Naive B cell (primary cell): ENCODE measurements around the gene HRCT1. TPM values are rescaled to one million over a fixed set of nuclear protein-coding genes. Genes with fewer than 3 reads are reported as not detected.
"Not testable (repeated sequence)": the region's sequence is repeated elsewhere in the genome, so short reads cannot be mapped to it uniquely, and the experiment has no call there.

ENCODE experiments used
- ATAC-seq, 2 donors: fragments of 150-1000 bp; cut with Tn5 transposase; 2 replicates each; pipeline ENCODE4 v1.10.0; 2021; ENCODE audit warnings: low read depth in 2 of 2, mild to moderate bottlenecking in 2 of 2, moderate library complexity in 2 of 2
- DNase-seq: peaks from one replicate; pipeline ENCODE4 v3.0.0; 2022
- H3K27ac Mint-ChIP-seq, 6 donors: one replicate each; pipeline ENCODE4 v1.8.0; 2020 to 2022; ENCODE audit warnings: mild to moderate bottlenecking in 6 of 6, mixed read lengths in 6 of 6, moderate library complexity in 5 of 6, inconsistent platforms in 2 of 6
- H3K27me3 Mint-ChIP-seq, 3 donors: one replicate each; pipeline ENCODE4 v1.8.0; 2021 to 2022; ENCODE audit warnings: mixed read lengths in 3 of 3, mild to moderate bottlenecking in 1 of 3
- H3K36me3 Mint-ChIP-seq, 2 donors: one replicate each; pipeline ENCODE4 v1.8.0; 2020 to 2022; ENCODE audit warnings: mixed read lengths in 2 of 2, inconsistent platforms in 1 of 2, mild to moderate bottlenecking in 1 of 2
- H3K4me1 Mint-ChIP-seq, 3 donors: one replicate each; pipeline ENCODE4 v1.8.0; 2020 to 2022; ENCODE audit warnings: mixed read lengths in 3 of 3, inconsistent platforms in 1 of 3, mild to moderate bottlenecking in 1 of 3, moderate library complexity in 1 of 3
- H3K4me3 Mint-ChIP-seq, 8 donors: one replicate each; pipeline ENCODE4 v1.8.0; 2020 to 2022; ENCODE audit warnings: mild to moderate bottlenecking in 8 of 8, mixed read lengths in 8 of 8, moderate library complexity in 8 of 8, inconsistent platforms in 2 of 8
- H3K9me3 Mint-ChIP-seq, 7 donors: one replicate each; pipeline ENCODE4 v1.8.0; 2020 to 2022; ENCODE audit warnings: mixed read lengths in 7 of 7, mild to moderate bottlenecking in 5 of 7, inconsistent platforms in 2 of 7, moderate library complexity in 1 of 7
- polyA plus RNA-seq, 6 donors: library from polyadenylated mRNA; unstranded; fragments of 300-500 nt; fragmentation: Illumina TruSeq; gene quantifications; one replicate each; pipeline ENCODE4 v1.2.3, GENCODE V29; 2021; ENCODE audit warnings: low read depth in 6 of 6

Gene HRCT1
- polyA plus RNA-seq, 6 donors from 2014 or later = not detected

GRCh38 chr9:35869621-35870216, 36.3 kb upstream of the HRCT1 start:
- Mint-ChIP-seq H3K9me3 (peaks cover 0 to 1% (median 0%) of the 10 kb centered on the region in 7 donors), H3K4me1 (peaks cover 0 to 4% (median 0%) of the 10 kb centered on the region in 3 donors), H3K36me3 (no peaks in the 10 kb centered on the region), H3K27ac (no peak overlapping the region), H3K4me3 (no peak overlapping the region), H3K27me3 (peaks cover 0 to 8% (median 4%) of the 10 kb centered on the region in 3 donors)
- no peak for ATAC-seq
- DNase-seq = no peak

GRCh38 chr9:35870351-35870923, 35.6 kb upstream of the HRCT1 start, which contains the start of gene OR13J1:
OR13J1 (minus strand) TSS chr9:35870401; CDS start chr9:35870401, 0 bp downstream.
- ATAC-seq = no peak
- Mint-ChIP-seq H3K4me3 (no peak within 1 kb of the TSS), H3K27me3 (peaks cover 0 to 7% (median 6%) of the 10 kb centered on the region in 3 donors), H3K27ac (no peak within 1 kb of the TSS), H3K9me3 (peaks cover 0 to 3% (median 0%) of the 10 kb centered on the region in 7 donors), H3K36me3 (no peaks in the 10 kb centered on the region), H3K4me1 (peaks cover 0 to 4% (median 0%) of the 10 kb centered on the region in 3 donors)
- DNase-seq = no peak

- Mint-ChIP-seq H3K27ac (no peak overlapping the region), H3K36me3 (no peaks in the 10 kb centered on the region), H3K4me1 (peaks cover 0 to 4% (median 0%) of the 10 kb centered on the region in 3 donors), H3K9me3 (peaks cover 0 to 6% (median 3%) of the 10 kb centered on the region in 7 donors), H3K27me3 (peaks cover 0 to 15% (median 0%) of the 10 kb centered on the region in 3 donors), H3K4me3 (no peak overlapping the region)
- ATAC-seq = no peak
- DNase-seq = no peak
These were observed 34.5 kb upstream of the HRCT1 start for GRCh38 chr9:35871545-35871944.

GRCh38 chr9:35872505-35872904, 33.5 kb upstream of the HRCT1 start:
- no peak for DNase-seq
- Mint-ChIP-seq H3K4me1 (peaks cover 0 to 4% (median 0%) of the 10 kb centered on the region in 3 donors), H3K9me3 (peaks cover 0 to 14% (median 8%) of the 10 kb centered on the region in 7 donors), H3K27ac (no peak overlapping the region), H3K4me3 (no peak overlapping the region), H3K27me3 (peaks cover 0 to 19% (median 3%) of the 10 kb centered on the region in 3 donors), H3K36me3 (peaks cover 1 to 6% of the 10 kb centered on the region in 2 donors)
- ATAC-seq = no peak

GRCh38 chr9:35882263-35882848, 23.6 kb upstream of the HRCT1 start:
- Mint-ChIP-seq H3K27me3 (peaks cover 8 to 26% (median 18%) of the 10 kb centered on the region in 3 donors), H3K36me3 (peaks cover 3 to 6% of the 10 kb centered on the region in 2 donors), H3K27ac (no peak overlapping the region), H3K4me3 (no peak overlapping the region), H3K4me1 (peaks cover 0 to 4% (median 0%) of the 10 kb centered on the region in 3 donors), H3K9me3 (peaks cover 0 to 18% (median 8%) of the 10 kb centered on the region in 7 donors)
- DNase-seq (peak; percentile 77), ATAC-seq (peak; percentile 56 to 80)

- Mint-ChIP-seq H3K27ac (no peak overlapping the region), H3K27me3 (peaks cover 8 to 22% (median 18%) of the 10 kb centered on the region in 3 donors), H3K9me3 (peaks cover 0 to 12% (median 3%) of the 10 kb centered on the region in 7 donors), H3K36me3 (no peaks in the 10 kb centered on the region), H3K4me3 (no peak overlapping the region), H3K4me1 (peaks cover 0 to 4% (median 0%) of the 10 kb centered on the region in 3 donors)
- no peak for ATAC-seq
- no peak for DNase-seq
These were observed 23.0 kb upstream of the HRCT1 start for GRCh38 chr9:35882996-35883395.

- H3K9me3 Mint-ChIP-seq, H3K36me3 Mint-ChIP-seq, H3K27ac Mint-ChIP-seq, ATAC-seq, DNase-seq, H3K4me1 Mint-ChIP-seq, H3K4me3 Mint-ChIP-seq: not testable (repeated sequence)
- H3K27me3 Mint-ChIP-seq = peaks cover 10 to 22% (median 12%) of the 10 kb centered on the region in 3 donors
These were observed 21.1 kb upstream of the HRCT1 start for GRCh38 chr9:35884908-35885307.

- ATAC-seq = no peak
- Mint-ChIP-seq H3K9me3 (no peaks in the 10 kb centered on the region), H3K27me3 (peaks cover 27 to 42% (median 36%) of the 10 kb centered on the region in 3 donors), H3K4me1 (no peaks in the 10 kb centered on the region), H3K27ac (no peak overlapping the region), H3K36me3 (no peaks in the 10 kb centered on the region), H3K4me3 (no peak overlapping the region)
- no peak for DNase-seq
These were observed 14.4 kb upstream of the HRCT1 start for GRCh38 chr9:35891646-35892045.

GRCh38 chr9:35892051-35892450, 14.0 kb upstream of the HRCT1 start:
- no peak for ATAC-seq
- Mint-ChIP-seq H3K9me3 (no peaks in the 10 kb centered on the region), H3K36me3 (no peaks in the 10 kb centered on the region), H3K27me3 (peaks cover 24 to 42% (median 36%) of the 10 kb centered on the region in 3 donors), H3K27ac (no peak overlapping the region), H3K4me3 (no peak overlapping the region), H3K4me1 (no peaks in the 10 kb centered on the region)
- DNase-seq = no peak

- ATAC-seq = no peak
- H3K4me3 Mint-ChIP-seq = no peak overlapping the region
- H3K27me3 Mint-ChIP-seq = peaks cover 37 to 40% (median 39%) of the 10 kb centered on the region in 3 donors
- no peaks in the 10 kb centered on the region for H3K9me3 Mint-ChIP-seq
- no peak for DNase-seq
- no peaks in the 10 kb centered on the region for H3K4me1 Mint-ChIP-seq
- no peak overlapping the region for H3K27ac Mint-ChIP-seq
- no peaks in the 10 kb centered on the region for H3K36me3 Mint-ChIP-seq
These were observed 9.4 kb upstream of the HRCT1 start for GRCh38 chr9:35896570-35896969.

GRCh38 chr9:35897376-35898099, 8.5 kb upstream of the HRCT1 start:
- H3K27me3 Mint-ChIP-seq = peaks cover 28 to 35% (median 35%) of the 10 kb centered on the region in 3 donors
- not testable (repeated sequence) for H3K4me3 Mint-ChIP-seq, DNase-seq, H3K4me1 Mint-ChIP-seq, H3K36me3 Mint-ChIP-seq, H3K27ac Mint-ChIP-seq, H3K9me3 Mint-ChIP-seq, ATAC-seq

- Mint-ChIP-seq H3K36me3 (no peaks in the 10 kb centered on the region), H3K27me3 (peaks cover 28 to 36% (median 34%) of the 10 kb centered on the region in 3 donors), H3K9me3 (no peaks in the 10 kb centered on the region), H3K27ac (no peak overlapping the region), H3K4me1 (no peaks in the 10 kb centered on the region), H3K4me3 (no peak overlapping the region)
- DNase-seq (no peak), ATAC-seq (no peak)
These were observed 7.7 kb upstream of the HRCT1 start for GRCh38 chr9:35898337-35898736.

GRCh38 chr9:35899021-35899420, 7.0 kb upstream of the HRCT1 start:
- H3K4me3 Mint-ChIP-seq = no peak overlapping the region
- H3K27ac Mint-ChIP-seq = no peak overlapping the region
- ATAC-seq = no peak
- H3K9me3 Mint-ChIP-seq = no peaks in the 10 kb centered on the region
- no peaks in the 10 kb centered on the region for H3K36me3 Mint-ChIP-seq
- no peak for DNase-seq
- peaks cover 23 to 33% (median 29%) of the 10 kb centered on the region in 3 donors for H3K27me3 Mint-ChIP-seq
- no peaks in the 10 kb centered on the region for H3K4me1 Mint-ChIP-seq
